ENCODE measurements around the gene CMKLR1.

DNA sequence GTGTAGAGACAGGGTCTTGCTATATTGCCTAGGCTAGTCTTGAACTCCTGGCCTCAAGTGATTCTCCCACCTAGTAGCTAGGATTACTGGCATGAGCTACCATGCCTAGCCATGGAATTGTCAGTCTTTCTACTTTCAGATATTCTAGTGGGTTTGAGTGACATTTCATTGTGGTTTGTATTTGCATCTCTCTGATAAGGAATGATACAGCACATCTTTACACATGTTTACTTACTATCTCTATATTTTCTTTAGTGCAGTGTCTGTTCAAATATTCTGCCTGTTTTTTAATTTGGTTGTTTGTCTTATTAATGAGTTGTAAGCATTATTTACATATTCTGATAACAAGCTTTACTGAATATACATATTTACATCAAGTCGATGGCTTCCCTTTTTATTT lies 73.6 kb downstream of the CMKLR1 start:
- TF ChIP-seq SMARCC2 (IDR thresholded peaks at IDR 0.05; ENCODE audit: low read depth) = no peak
- no peak for TF ChIP-seq POLR2AphosphoS5 (IDR thresholded peaks at IDR 0.05; ENCODE audit: control insufficient read depth, insufficient read depth, low read depth, low read length)
- TF ChIP-seq ZNF780A (CRISPR knock-in tag; IDR thresholded peaks at IDR 0.05) = no peak
- no peak for TF ChIP-seq U2AF2 (optimal IDR thresholded peaks at IDR 0.05; ENCODE audit: low read depth, low read length)
- no peak for TF ChIP-seq MAX (CRISPR knock-in tag; IDR thresholded peaks at IDR 0.05)
- no peak for TF ChIP-seq RFX5 (IDR thresholded peaks at IDR 0.05; ENCODE audit: low read depth, low read length)
- TF ChIP-seq, protein P1, sequence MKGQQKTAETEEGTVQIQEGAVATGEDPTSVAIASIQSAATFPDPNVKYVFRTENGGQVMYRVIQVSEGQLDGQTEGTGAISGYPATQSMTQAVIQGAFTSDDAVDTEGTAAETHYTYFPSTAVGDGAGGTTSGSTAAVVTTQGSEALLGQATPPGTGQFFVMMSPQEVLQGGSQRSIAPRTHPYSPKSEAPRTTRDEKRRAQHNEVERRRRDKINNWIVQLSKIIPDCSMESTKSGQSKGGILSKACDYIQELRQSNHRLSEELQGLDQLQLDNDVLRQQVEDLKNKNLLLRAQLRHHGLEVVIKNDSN (CRISPR knock-in tag; IDR thresholded peaks at IDR 0.05) = no peak
- TF ChIP-seq RBFOX2 (IDR thresholded peaks at IDR 0.05; ENCODE audit: low read depth, low read length) = no peak
- TF ChIP-seq GABPA (tag; conservative IDR thresholded peaks at IDR 0.05; ENCODE audit: low read depth) = no peak
- no peak for TF ChIP-seq RERE (CRISPR knock-in tag; IDR thresholded peaks at IDR 0.05; ENCODE audit: borderline replicate concordance)
- no peak for TF ChIP-seq ZNF197 (CRISPR knock-in tag; IDR thresholded peaks at IDR 0.05; ENCODE audit: low read depth)
- no peak for TF ChIP-seq MCM3 (IDR thresholded peaks at IDR 0.05)
- no peak for TF ChIP-seq ZNF407 (IDR thresholded peaks at IDR 0.05; ENCODE audit: low read depth)

Data from K562 (cell line).